Ectodermal cell (in vitro differentiated cells): ENCODE measurements around the gene SMIM45.

ENCODE experiments used
- H3K27ac ChIP-seq: 2 replicates; pipeline ENCODE4 v1.7.0; 2013; ENCODE audit warnings: mild to moderate bottlenecking, low read depth, low read length; ENCODE audit not compliant: insufficient read depth, poor library complexity, severe bottlenecking
- H3K27me3 ChIP-seq: 2 replicates; pipeline ENCODE4 v1.7.0; 2013; ENCODE audit warnings: mild to moderate bottlenecking, low read length; ENCODE audit not compliant: insufficient read depth, control insufficient read depth, poor library complexity, severe bottlenecking
- H3K36me3 ChIP-seq: one replicate; pipeline ENCODE4 v1.7.0; 2013; ENCODE audit warnings: low read length; ENCODE audit not compliant: control insufficient read depth, insufficient read depth
- H3K4me1 ChIP-seq: one replicate; pipeline ENCODE4 v1.7.0; 2013; ENCODE audit warnings: low read length; ENCODE audit not compliant: control insufficient read depth, insufficient read depth
- H3K4me3 ChIP-seq: 2 replicates; pipeline ENCODE4 v1.7.0; 2013; ENCODE audit warnings: low read depth, low read length, control low read depth; ENCODE audit not compliant: insufficient read depth
- H3K9me3 ChIP-seq: 2 replicates; pipeline ENCODE4 v1.7.0; 2013; ENCODE audit warnings: mild to moderate bottlenecking, low read length, moderate library complexity; ENCODE audit not compliant: control insufficient read depth
- WGBS, 2 experiments: methylation state at CpG; one replicate each; pipeline ENCODE4 v1.1.7; 2013; ENCODE audit warnings: missing lambda C conversion rate in 2 of 2; 5-methylcytosine and 5-hydroxymethylcytosine counted together

The SMIM45 gene

DNA sequence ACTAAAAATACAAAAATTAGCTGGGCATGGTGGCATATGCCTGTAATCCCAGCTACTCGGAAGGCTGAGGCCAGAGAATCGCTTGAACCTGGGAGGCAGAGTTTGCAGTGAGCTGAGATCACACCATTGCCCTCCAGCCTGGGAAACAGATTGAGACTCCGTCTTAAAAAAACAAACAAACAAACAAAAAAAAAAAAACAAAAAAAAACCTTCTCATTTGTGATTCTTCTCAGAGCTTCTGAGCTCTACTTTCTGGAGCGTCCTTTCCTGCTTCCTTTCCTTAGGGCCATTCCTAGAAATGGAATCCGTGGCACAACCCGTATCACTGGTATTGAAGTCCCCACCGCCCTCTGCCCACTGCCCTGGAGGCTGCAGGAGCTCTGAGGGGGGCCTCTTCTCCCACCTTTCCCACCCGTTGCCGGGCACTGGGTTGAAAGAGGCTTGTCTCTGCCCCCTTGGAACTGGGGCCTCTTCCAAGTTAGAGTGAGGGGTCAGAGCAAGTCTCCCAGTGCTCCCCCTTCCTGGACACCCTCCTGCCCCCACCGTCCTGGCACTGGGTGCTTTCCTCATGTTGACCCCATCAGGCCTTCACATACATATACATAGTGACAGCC lies 35.1 kb upstream of the SMIM45 start:
- Histone ChIP-seq H3K36me3 (no peaks in the 10 kb centered on the region), H3K27ac (no peak overlapping the region), H3K27me3 (peaks cover 95% of the 10 kb centered on the region), H3K9me3 (no peaks in the 10 kb centered on the region), H3K4me3 (no peak overlapping the region), H3K4me1 (no peaks in the 10 kb centered on the region)
- 56 to 60% methylated on average over 10 of the region's 10 CpGs for WGBS, 2 experiments

DNA sequence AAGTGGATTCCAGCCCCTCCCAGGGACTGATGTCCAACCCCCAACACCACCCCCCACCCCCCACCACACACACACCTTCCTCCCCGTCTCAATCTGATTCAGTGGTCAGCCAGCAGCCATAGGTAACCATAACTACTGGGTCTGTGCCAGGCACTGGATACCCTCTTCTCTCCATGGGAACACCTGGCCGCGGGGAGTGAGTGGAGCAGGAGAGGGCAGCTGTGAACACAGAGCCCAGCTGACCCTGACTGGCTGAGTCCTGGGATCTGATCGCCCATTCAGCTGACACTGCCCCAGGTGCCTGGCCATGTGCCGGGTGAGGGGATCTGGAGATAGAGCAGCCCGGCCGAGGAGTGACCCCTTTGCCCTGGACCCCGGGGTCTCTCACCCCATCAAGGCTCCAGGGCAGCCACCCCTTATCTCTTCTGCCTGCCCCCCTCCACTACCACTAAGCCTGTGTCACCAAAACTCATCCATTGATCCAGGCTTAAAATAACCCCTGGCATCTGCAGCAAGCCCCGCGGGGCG lies 34.5 kb upstream of the SMIM45 start:
- H3K4me1 ChIP-seq: no peaks in the 10 kb centered on the region
- peaks cover 94% of the 10 kb centered on the region for H3K27me3 ChIP-seq
- H3K36me3 ChIP-seq: no peaks in the 10 kb centered on the region
- no peak overlapping the region for H3K27ac ChIP-seq
- H3K9me3 ChIP-seq: no peaks in the 10 kb centered on the region
- H3K4me3 ChIP-seq: no peak overlapping the region
- WGBS, 2 experiments: 79 to 85% methylated on average over 11 of the region's 11 CpGs

DNA sequence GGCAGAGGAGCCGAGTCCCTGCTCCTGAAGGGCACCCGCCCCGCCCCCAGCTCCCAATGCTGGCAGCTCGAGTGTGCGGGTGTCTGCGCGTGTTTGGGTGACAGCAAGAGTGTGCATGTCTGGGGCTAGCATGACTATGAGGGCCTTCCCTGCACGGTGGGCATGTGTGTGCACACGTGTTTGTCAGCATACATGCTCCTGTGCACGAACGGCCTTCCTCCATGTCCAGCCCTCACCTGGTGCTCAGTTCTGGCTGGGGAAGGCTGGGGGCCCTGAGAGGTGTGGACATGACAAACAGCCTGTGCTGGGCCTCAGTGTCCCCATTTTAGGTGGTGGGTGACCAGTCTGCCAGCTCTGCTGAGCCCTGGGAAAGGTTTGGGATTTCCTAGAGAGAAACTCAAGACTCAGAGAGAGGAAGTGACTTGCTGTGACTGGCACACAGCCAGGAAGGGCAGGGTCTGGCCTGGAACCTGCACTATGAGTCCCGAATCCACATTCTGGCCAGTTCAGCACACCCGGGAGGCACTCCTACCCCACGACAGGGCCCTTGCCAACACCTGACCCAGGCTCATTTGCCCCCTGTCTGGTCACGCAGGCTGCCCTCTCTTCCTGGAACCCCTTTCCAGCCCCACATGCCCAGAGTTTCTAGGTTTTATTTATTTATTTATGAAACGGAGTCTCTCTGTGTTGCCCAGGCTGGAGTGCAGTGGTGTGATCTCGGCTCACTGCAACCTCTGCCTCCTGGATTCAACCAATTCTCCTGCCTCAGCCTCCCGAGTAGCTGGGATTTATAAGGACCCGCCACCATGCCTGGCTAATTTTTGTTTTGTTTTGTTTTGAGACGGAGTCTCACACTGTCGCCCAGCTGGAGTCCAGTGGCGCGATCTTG lies 33.8 kb upstream of the SMIM45 start:
- Histone ChIP-seq H3K36me3 (no peaks in the 10 kb centered on the region), H3K27ac (no peak overlapping the region), H3K9me3 (no peaks in the 10 kb centered on the region), H3K4me3 (no peak overlapping the region), H3K27me3 (peaks cover 92% of the 10 kb centered on the region), H3K4me1 (no peaks in the 10 kb centered on the region)
- WGBS, 2 experiments: 87 to 88% methylated on average over 23 of the region's 23 CpGs

DNA sequence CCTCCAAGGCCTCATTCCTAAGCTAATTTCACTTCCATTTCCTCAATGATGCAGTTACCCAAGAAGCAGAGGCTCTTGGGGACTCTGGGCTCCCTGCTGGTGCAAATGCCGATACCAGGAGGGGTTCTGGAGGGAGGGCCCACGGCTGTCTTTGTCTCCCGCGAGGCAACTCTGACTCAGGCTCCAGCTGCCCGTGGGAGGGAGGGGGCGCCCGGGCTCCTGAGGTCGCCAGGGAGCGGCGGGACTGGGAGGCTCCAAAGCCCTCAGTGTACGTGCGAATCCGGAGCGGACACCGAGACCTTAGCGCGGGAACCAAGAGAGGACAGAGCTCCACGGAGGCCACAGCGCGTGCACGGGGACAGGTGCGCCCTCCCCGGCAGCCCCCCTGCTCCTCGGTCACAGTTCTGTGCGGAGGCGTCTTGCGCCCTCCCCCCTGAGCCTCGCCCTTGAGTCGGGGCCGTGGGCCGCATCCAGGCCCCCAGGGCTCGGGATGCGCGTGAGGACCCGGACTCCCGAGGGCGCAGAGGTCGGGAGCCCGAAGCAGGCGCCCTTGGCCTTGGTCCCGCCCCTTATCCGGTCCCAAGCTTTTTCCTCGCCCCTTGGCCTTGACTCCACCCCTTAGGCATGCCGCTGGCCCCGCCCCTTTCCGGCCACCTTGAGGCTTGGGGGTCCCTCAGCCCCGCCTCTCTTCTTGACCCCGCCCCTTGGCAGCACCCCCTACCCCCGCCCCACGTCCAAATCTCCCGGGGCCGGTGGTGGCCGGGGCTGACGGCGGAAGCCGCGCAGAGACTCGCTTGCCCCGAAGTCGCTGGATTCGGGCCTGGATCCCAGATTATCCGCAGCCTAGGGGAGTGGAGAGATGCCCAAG lies 32.4 kb upstream of the SMIM45 start:
- no peak overlapping the region for H3K4me3 ChIP-seq
- H3K27ac ChIP-seq: no peak overlapping the region
- no peaks in the 10 kb centered on the region for H3K9me3 ChIP-seq
- WGBS, 2 experiments: 8 to 9% methylated on average over 62 of the region's 62 CpGs
- no peaks in the 10 kb centered on the region for H3K4me1 ChIP-seq
- peaks cover 91% of the 10 kb centered on the region for H3K27me3 ChIP-seq
- H3K36me3 ChIP-seq: no peaks in the 10 kb centered on the region

DNA sequence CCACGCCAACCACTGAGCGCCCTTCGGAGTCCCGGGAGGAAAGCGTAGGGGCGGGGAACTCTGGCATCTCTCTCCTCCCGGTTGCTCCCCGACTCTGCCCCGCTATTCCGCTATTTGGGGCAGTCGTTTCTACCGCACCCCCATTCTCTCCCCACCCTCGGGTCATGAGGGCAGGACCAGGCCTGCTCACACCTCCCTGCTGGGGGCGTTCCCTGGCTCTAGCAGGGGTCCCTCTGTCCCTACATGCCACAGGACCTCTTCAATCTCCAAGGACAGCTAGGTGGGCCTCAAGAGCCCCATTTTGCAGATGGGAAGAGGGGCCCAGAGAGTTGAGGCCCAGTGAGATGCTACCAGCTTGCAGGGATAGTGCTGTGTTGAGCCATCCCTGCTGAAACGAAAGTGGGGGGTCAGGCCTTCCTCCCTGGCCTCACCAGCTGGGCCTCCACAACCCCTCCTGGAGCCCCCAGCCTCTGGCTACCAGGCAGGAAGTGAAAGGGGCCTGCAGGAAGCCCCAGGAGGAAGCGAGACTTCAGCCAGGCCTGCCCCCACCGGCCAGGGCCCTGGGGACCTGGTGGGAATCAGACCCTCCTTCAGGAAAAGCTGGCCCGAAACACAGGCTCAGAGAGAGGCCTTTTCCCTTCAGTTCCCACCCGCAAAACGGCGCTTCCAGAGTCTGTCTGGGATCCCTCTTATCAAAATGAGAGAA lies 31.5 kb upstream of the SMIM45 start:
- Histone ChIP-seq H3K27ac (no peak overlapping the region), H3K4me3 (no peak overlapping the region), H3K36me3 (no peaks in the 10 kb centered on the region), H3K27me3 (peaks cover 91% of the 10 kb centered on the region), H3K9me3 (no peaks in the 10 kb centered on the region), H3K4me1 (peaks cover 4% of the 10 kb centered on the region)
- 67 to 72% methylated on average over 21 of the region's 21 CpGs for WGBS, 2 experiments

DNA sequence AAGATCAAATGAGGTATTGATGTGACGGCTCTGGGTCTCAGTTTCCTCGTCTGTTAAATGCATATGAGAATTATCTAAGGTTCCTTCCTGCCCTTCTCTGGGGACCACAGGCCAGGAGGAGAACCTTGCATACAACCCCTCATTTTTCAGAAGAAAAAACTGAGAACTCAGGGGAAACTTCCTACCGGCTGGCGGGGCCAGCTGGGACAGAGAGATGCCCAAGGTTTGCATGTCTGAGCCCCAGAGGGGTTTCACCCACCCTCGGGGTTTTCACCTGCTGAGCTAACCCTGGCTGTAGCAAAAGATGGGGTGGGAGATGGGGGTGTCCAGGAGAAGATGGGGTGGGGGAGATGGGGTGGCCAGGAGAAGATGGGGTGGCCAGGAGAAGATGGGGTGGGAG lies 29.6 kb upstream of the SMIM45 start:
- no peaks in the 10 kb centered on the region for H3K36me3 ChIP-seq
- 84 to 93% methylated on average over 5 of the region's 5 CpGs for WGBS, 2 experiments
- H3K27ac ChIP-seq: no peak overlapping the region
- H3K9me3 ChIP-seq: no peaks in the 10 kb centered on the region
- H3K4me1 ChIP-seq: peaks cover 9% of the 10 kb centered on the region
- no peak overlapping the region for H3K4me3 ChIP-seq
- peaks cover 91% of the 10 kb centered on the region for H3K27me3 ChIP-seq

DNA sequence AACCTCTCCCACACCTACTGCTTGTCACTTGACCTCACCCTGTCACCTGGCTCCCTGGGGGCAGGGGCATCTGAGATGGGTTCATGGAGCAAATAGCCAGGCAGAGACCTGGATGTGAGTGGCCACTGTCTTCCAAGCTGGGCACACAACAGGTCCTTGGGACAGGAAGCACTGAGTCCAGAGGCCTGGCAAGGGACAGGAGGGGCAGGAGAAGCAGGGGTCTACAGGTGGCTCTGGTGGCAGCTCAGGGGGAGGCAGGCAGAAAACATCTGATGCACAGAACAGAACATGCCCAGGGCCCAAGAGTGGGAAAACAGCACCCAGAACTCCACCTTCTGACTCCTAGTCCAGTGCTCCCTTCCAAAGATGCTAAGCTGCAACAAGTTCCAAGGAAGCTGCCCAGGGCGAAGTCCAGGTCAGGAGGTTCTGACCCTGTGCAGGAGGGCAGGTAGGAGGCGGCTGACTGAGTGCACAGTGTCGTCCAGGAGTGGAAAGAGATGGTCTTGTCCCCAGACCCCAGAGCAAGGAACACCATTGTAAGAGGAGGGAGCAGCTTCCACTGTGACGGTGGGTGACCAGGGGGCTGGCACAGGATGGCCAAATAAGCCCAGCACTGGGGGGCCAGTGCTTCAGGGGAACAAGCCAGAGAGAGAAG lies 28.9 kb upstream of the SMIM45 start:
- peaks cover 10% of the 10 kb centered on the region for H3K4me1 ChIP-seq
- H3K4me3 ChIP-seq: no peak overlapping the region
- H3K27me3 ChIP-seq: peaks cover 84% of the 10 kb centered on the region
- 91 to 94% methylated on average over 4 of the region's 4 CpGs for WGBS, 2 experiments
- no peak overlapping the region for H3K27ac ChIP-seq
- no peaks in the 10 kb centered on the region for H3K9me3 ChIP-seq
- no peaks in the 10 kb centered on the region for H3K36me3 ChIP-seq

DNA sequence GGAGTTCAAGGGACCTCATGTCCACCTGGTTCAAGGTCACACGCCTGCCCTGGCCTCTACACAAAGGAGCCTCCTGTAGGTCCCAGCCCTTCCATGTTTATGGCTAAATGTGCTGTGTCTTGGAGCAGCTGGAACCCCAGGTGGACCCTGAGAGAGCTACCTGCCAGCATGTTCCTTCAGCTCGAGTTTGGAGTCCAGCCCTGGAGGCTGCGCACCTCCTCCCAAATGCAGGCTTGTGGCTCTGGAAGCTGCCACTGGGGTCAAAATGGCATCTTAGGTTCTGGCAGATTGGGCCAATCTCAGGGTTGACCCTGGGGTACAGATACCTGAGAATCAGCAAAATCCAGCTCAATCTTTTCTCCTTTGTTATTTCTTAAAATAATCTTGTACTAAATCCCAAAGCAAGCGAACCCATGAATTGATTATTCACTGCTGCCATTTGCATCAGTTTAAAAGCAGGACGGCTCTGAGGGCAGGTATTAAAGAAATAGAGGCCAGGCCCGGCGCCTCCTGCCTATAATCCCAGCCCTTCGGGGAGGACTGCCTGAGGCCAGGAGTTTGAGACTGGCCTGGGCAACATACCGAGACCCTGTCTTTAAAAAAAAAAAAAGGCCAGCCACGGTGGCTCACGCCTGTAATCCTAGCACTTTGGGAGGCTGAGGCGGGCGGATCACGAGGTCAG lies 28.2 kb upstream of the SMIM45 start:
- no peak overlapping the region for H3K27ac ChIP-seq
- no peaks in the 10 kb centered on the region for H3K36me3 ChIP-seq
- H3K4me1 ChIP-seq: peaks cover 15% of the 10 kb centered on the region
- peaks cover 78% of the 10 kb centered on the region for H3K27me3 ChIP-seq
- 88 to 89% methylated on average over 14 of the region's 14 CpGs for WGBS, 2 experiments
- H3K4me3 ChIP-seq: no peak overlapping the region
- no peaks in the 10 kb centered on the region for H3K9me3 ChIP-seq
